IMR-90 (cell line): ENCODE results near the gene HDGF. TPM values are rescaled to one million over a fixed set of nuclear protein-coding genes. Genes with fewer than 3 reads are reported as not detected.
A peak's percentile ranks its signal among the peaks of the same experiment; 100 is the strongest.

Source experiments
- ATAC-seq: fragments of 200-7000 bp; cut with Tn5 transposase; 2 replicates; pipeline ENCODE4 v1.9.1; 2020; ENCODE audit warnings: low read depth, mild to moderate bottlenecking, moderate library complexity
- BruUV-seq: library from RNA; stranded (reverse); fragments of 400-500 nt; replicated peaks from 2 replicates; lab custom pipeline; 2021; lab: Mats Ljungman, UMichigan
- CTCF ChIA-PET: fragments of 300-600 bp; formaldehyde crosslinking; extraction: SDS; loops from one replicate; lab custom pipeline; 2021; ENCODE audit warnings: antibody characterized with exemption; lab: Yijun Ruan, JAX
- POLR2A ChIA-PET: fragments of 300-600 bp; sonication (Branson Sonifier 250); formaldehyde crosslinking; loops from one replicate; lab custom pipeline; 2022; ENCODE audit warnings: antibody characterized with exemption; ENCODE audit not compliant: unreplicated experiment; lab: Charles Lee
- DNase-seq: peaks from one replicate; pipeline ENCODE4 v3.0.0; 2013
- H2AFZ ChIP-seq: replicated peaks from 2 replicates; pipeline ENCODE3; 2013; ENCODE audit warnings: low read length, mild to moderate bottlenecking; ENCODE audit not compliant: poor library complexity
- H2AK5ac ChIP-seq: 2 replicates; pipeline ENCODE4 v1.6.1; 2013; ENCODE audit warnings: low read depth, low read length, inconsistent platforms
- H2AK9ac ChIP-seq: replicated peaks from 2 replicates; pipeline ENCODE3; 2013; ENCODE audit warnings: mild to moderate bottlenecking, low read depth, low read length, moderate library complexity; ENCODE audit not compliant: poor library complexity
- H2BK120ac ChIP-seq: 2 replicates; pipeline ENCODE4 v1.6.1; 2013; ENCODE audit warnings: low read depth, low read length, inconsistent platforms
- H2BK15ac ChIP-seq: 3 replicates; pipeline ENCODE4 v1.6.1; 2013; ENCODE audit warnings: low read depth, low read length, inconsistent platforms
- H2BK20ac ChIP-seq: 2 replicates; pipeline ENCODE4 v1.6.1; 2013; ENCODE audit warnings: low read depth, mild to moderate bottlenecking, inconsistent platforms, low read length, moderate library complexity
- H2BK5ac ChIP-seq: 2 replicates; pipeline ENCODE4 v1.6.1; 2013; ENCODE audit warnings: mild to moderate bottlenecking, low read depth, low read length, inconsistent platforms; ENCODE audit not compliant: poor library complexity, severe bottlenecking
- H3K14ac ChIP-seq: replicated peaks from 2 replicates; pipeline ENCODE4 v1.6.1; 2013; ENCODE audit warnings: low read depth, low read length, inconsistent platforms
- H3K18ac ChIP-seq: 2 replicates; pipeline ENCODE4 v1.6.1; 2013; ENCODE audit warnings: low read depth, low read length, control low read depth
- H3K23ac ChIP-seq: 2 replicates; pipeline ENCODE4 v1.6.1; 2013; ENCODE audit warnings: low read depth, low read length, inconsistent platforms
- H3K27ac ChIP-seq: 2 replicates; pipeline ENCODE4 v1.5.1; 2013; ENCODE audit warnings: mild to moderate bottlenecking, control low read depth, low read length; ENCODE audit not compliant: insufficient read depth
- H3K27me3 ChIP-seq: 2 replicates; pipeline ENCODE4 v1.6.1; 2013; ENCODE audit warnings: low read length; ENCODE audit not compliant: control insufficient read depth, insufficient read depth
- H3K36me3 ChIP-seq: 2 replicates; pipeline ENCODE4 v1.6.1; 2013; ENCODE audit warnings: low read length, mixed read lengths; ENCODE audit not compliant: control insufficient read depth, insufficient read depth
- H3K4ac ChIP-seq: 2 replicates; pipeline ENCODE4 v1.6.1; 2013; ENCODE audit warnings: low read depth, low read length, inconsistent platforms
- H3K4me1 ChIP-seq: 2 replicates; pipeline ENCODE4 v1.6.1; 2013; ENCODE audit warnings: low read length, mixed read lengths; ENCODE audit not compliant: control insufficient read depth, insufficient read depth
- H3K4me2 ChIP-seq: 2 replicates; pipeline ENCODE4 v1.6.1; 2013; ENCODE audit warnings: low read depth, mild to moderate bottlenecking, control low read depth, low read length, moderate library complexity
- H3K4me3 ChIP-seq: 2 replicates; pipeline ENCODE4 v1.5.1; 2013; ENCODE audit warnings: low read depth, mild to moderate bottlenecking, control low read depth, low read length, moderate library complexity; ENCODE audit not compliant: insufficient read depth
- H3K56ac ChIP-seq: 2 replicates; pipeline ENCODE4 v1.6.1; 2013; ENCODE audit warnings: low read length, inconsistent platforms; ENCODE audit not compliant: insufficient read depth; ENCODE audit errors: extremely low read depth
- H3K79me1 ChIP-seq, 2 experiments: 2 replicates each; pipeline ENCODE4 v1.6.1; 2013; ENCODE audit warnings: low read length in 2 of 2, inconsistent platforms in 1 of 2, low read depth in 1 of 2
- H3K9ac ChIP-seq: 2 replicates; pipeline ENCODE4 v1.6.1; 2013; ENCODE audit warnings: low read depth, low read length, control low read depth
- H3K9me1 ChIP-seq: 2 replicates; pipeline ENCODE4 v1.6.1; 2013; ENCODE audit warnings: low read length, inconsistent platforms; ENCODE audit not compliant: insufficient read depth
- H3K9me3 ChIP-seq: 2 replicates; pipeline ENCODE4 v1.6.1; 2013; ENCODE audit warnings: low read length; ENCODE audit not compliant: control insufficient read depth, insufficient read depth
- H4K20me1 ChIP-seq: 2 replicates; pipeline ENCODE4 v1.6.1; 2013; ENCODE audit warnings: low read length, inconsistent platforms; ENCODE audit not compliant: insufficient read depth
- H4K5ac ChIP-seq: 2 replicates; pipeline ENCODE4 v1.6.1; 2013; ENCODE audit warnings: mild to moderate bottlenecking, low read depth, low read length, control low read depth
- H4K8ac ChIP-seq, 2 experiments: 2 replicates each; pipeline ENCODE4 v1.6.1; 2013; ENCODE audit warnings: low read depth in 2 of 2, low read length in 2 of 2, control low read depth in 1 of 2, inconsistent platforms in 1 of 2
- H4K91ac ChIP-seq: 2 replicates; pipeline ENCODE4 v1.6.1; 2013; ENCODE audit warnings: low read depth, low read length, inconsistent platforms; ENCODE audit not compliant: insufficient read depth
- BHLHE40 ChIP-seq: fragments of 150-350 bp; IDR thresholded peaks from 2 replicates; pipeline ENCODE4 v1.6.1; 2016; ENCODE audit warnings: mild to moderate bottlenecking, low read depth, low read length
- CEBPB ChIP-seq: IDR thresholded peaks from 2 replicates; pipeline ENCODE4 v1.6.1; 2012; ENCODE audit warnings: low read depth, low read length, improper control_type of control experiment
- CHD1 ChIP-seq: IDR thresholded peaks from 2 replicates; pipeline ENCODE4 v1.6.1; 2012; ENCODE audit warnings: low read depth, low read length, improper control_type of control experiment
- ELK1 ChIP-seq: fragments of 150-350 bp; IDR thresholded peaks from 2 replicates; pipeline ENCODE4 v1.6.1; 2016; ENCODE audit warnings: low read depth, mild to moderate bottlenecking, low read length, moderate library complexity, borderline replicate concordance
- FOS ChIP-seq: fragments of 150-350 bp; IDR thresholded peaks from 2 replicates; pipeline ENCODE4 v1.6.1; 2016; ENCODE audit warnings: low read depth, low read length
- MAZ ChIP-seq: IDR thresholded peaks from 2 replicates; pipeline ENCODE4 v1.6.1; 2012; ENCODE audit warnings: low read depth, mild to moderate bottlenecking, low read length, improper control_type of control experiment, moderate library complexity, borderline replicate concordance
- MXI1 ChIP-seq: IDR thresholded peaks from 2 replicates; pipeline ENCODE4 v1.6.1; 2012; ENCODE audit warnings: low read depth, mild to moderate bottlenecking, low read length, moderate library complexity, borderline replicate concordance
- NFE2L2 ChIP-seq: fragments of 150-350 bp; IDR thresholded peaks from 2 replicates; pipeline ENCODE4 v1.6.1; 2016; ENCODE audit warnings: low read depth, mild to moderate bottlenecking, low read length
- POLR2A ChIP-seq: IDR thresholded peaks from 2 replicates; pipeline ENCODE4 v1.6.1; 2012; ENCODE audit warnings: mild to moderate bottlenecking, low read depth, low read length
- RAD21 ChIP-seq: IDR thresholded peaks from 2 replicates; pipeline ENCODE4 v1.6.1; 2012; ENCODE audit warnings: low read length, improper control_type of control experiment
- RCOR1 ChIP-seq: IDR thresholded peaks from 2 replicates; pipeline ENCODE4 v1.6.1; 2012; ENCODE audit warnings: mild to moderate bottlenecking, low read length, improper control_type of control experiment; ENCODE audit not compliant: insufficient replicate concordance
- SMC3 ChIP-seq: fragments of 150-350 bp; IDR thresholded peaks from 2 replicates; pipeline ENCODE4 v1.6.1; 2016; ENCODE audit warnings: low read depth, mild to moderate bottlenecking, antibody characterized with exemption, low read length, moderate library complexity
- WGBS, 2 experiments: methylation state at CpG; one replicate each; pipeline versions ENCODE4 v1.1.5 to v1.1.7; 2013; ENCODE audit warnings: missing lambda C conversion rate in 2 of 2; ENCODE audit not compliant: insufficient read length in 1 of 2; ENCODE audit errors: extremely low coverage in 2 of 2; 5-methylcytosine and 5-hydroxymethylcytosine counted together
- dilution Hi-C: fragments of 300-500 bp; cut with HindIII; formaldehyde crosslinking; loops from one replicate; pipeline ENCODE4 v1.14.3; 2018; ENCODE audit warnings: low sequenced_read_pairs; ENCODE audit not compliant: unreplicated experiment
- in situ Hi-C: fragments of 300-500 bp; cut with MboI; formaldehyde crosslinking; loops from 3 replicates; pipeline ENCODE4 v1.14.3; 2019; ENCODE audit warnings: low sequenced_read_pairs, inconsistent platforms, mixed read lengths
- intact Hi-C: fragments of 100-400 bp; cut with micrococcal nuclease; formaldehyde crosslinking; loops from 2 replicates; pipeline ENCODE4 v1.10.0; 2022
- polyA plus RNA-seq, 3 experiments: library from polyadenylated mRNA; depleted of rRNA; stranded (reverse); fragments of >200 nt; gene quantifications; 2 replicates each; pipeline ENCODE4 v1.2.3, GENCODE V29; 2012; ENCODE audit warnings: low replicate concordance in 1 of 3
- total RNA-seq: library from RNA; depleted of rRNA; stranded (reverse); fragments of >200 nt; gene quantifications from 2 replicates; pipeline ENCODE4 v1.2.3, GENCODE V29; 2012
- TF ChIP-seq, protein P1 (sequence below): conservative IDR thresholded peaks from 2 replicates; pipeline ENCODE4 v1.5.1; 2012; ENCODE audit warnings: mild to moderate bottlenecking, low read depth, low read length, improper control_type of control experiment

Gene HDGF
- total and polyA plus RNA-seq, 2 of the 4 experiments (the other 2 are of a cell fraction): 94.6 to 123 TPM

GRCh38 chr1:156766298-156767100 lies 15.0 kb upstream of the HDGF start:
- Histone ChIP-seq H4K91ac (peak overlapping the region; percentile 82), H2AFZ (peak overlapping the region; percentile 82), H3K4me1 (peaks cover 5% of the 10 kb centered on the region), H4K5ac (peak overlapping the region; percentile 83), H2BK15ac (peak overlapping the region; percentile 45; the same call in 1 of the 3 replicates), H3K4me3 (peak overlapping the region; percentile 71), H3K27ac (peak overlapping the region; percentile 61), H3K4me2 (peak overlapping the region; percentile 83), H2BK5ac (peak overlapping the region; percentile 64), H2AK5ac (peak overlapping the region; percentile 86), H3K14ac (peak overlapping the region; percentile 84), H3K79me1 (peaks cover 10 to 44% of the 10 kb centered on the region in 2 experiments; a peak in 3 of 4 replicates), H3K18ac (peak overlapping the region; percentile 20), H3K9me1 (peaks cover 3% of the 10 kb centered on the region; the same call in 1 of the 2 replicates), H3K56ac (peak overlapping the region; percentile 74), H3K36me3 (peaks cover 2% of the 10 kb centered on the region; the same call in 1 of the 2 replicates), H2AK9ac (peak overlapping the region; percentile 88), H3K9me3 (no peaks in the 10 kb centered on the region), H4K8ac (peak overlapping the region; percentile 97 to 98), H3K9ac (peak overlapping the region; percentile 76), H2BK120ac (peak overlapping the region; percentile 45), H3K4ac (peak overlapping the region; percentile 88), H3K27me3 (no peaks in the 10 kb centered on the region), H4K20me1 (peaks cover 24% of the 10 kb centered on the region), H3K23ac (peak overlapping the region; percentile 73), H2BK20ac (peak overlapping the region; percentile 29; the same call in 1 of the 2 replicates)
- ChIA-PET POLR2A (interaction anchor here (1.4 to 2.1 kb wide), 2 partner anchors 15 to 25 kb away, joined by 7 to 18 read pairs; partner anchors contain the start of genes HDGF and MRPL24), CTCF (interaction anchor here (1.1 to 1.9 kb wide), 3 partner anchors 13 to 77 kb away, joined by 3 to 8 read pairs (median 5); no protein-coding TSS in a partner anchor)
- BruUV-seq: no TSS peak
- 20% methylated on average over 6 of the region's 14 CpGs; no CpG with 5 or more reads in 1 of the 2 experiments for WGBS, 2 experiments
- intact Hi-C loops (loop anchor here (1.0 to 2.0 kb wide), 3 partner anchors 14 to 40 kb away; partner anchors contain the start of gene MRPL24), dilution Hi-C loops (no loop called here), in situ Hi-C loops (no loop called here)
- DNase-seq (no peak), ATAC-seq (peak; percentile 5)
- TF ChIP-seq RCOR1 (no peak), POLR2A (no peak), ELK1 (no peak), BHLHE40 (no peak), NFE2L2 (no peak), FOS (no peak), MAZ (no peak), SMC3 (no peak), CEBPB (no peak), CHD1 (no peak), RAD21 (no peak), MXI1 (no peak)
- TF ChIP-seq, protein P1, sequence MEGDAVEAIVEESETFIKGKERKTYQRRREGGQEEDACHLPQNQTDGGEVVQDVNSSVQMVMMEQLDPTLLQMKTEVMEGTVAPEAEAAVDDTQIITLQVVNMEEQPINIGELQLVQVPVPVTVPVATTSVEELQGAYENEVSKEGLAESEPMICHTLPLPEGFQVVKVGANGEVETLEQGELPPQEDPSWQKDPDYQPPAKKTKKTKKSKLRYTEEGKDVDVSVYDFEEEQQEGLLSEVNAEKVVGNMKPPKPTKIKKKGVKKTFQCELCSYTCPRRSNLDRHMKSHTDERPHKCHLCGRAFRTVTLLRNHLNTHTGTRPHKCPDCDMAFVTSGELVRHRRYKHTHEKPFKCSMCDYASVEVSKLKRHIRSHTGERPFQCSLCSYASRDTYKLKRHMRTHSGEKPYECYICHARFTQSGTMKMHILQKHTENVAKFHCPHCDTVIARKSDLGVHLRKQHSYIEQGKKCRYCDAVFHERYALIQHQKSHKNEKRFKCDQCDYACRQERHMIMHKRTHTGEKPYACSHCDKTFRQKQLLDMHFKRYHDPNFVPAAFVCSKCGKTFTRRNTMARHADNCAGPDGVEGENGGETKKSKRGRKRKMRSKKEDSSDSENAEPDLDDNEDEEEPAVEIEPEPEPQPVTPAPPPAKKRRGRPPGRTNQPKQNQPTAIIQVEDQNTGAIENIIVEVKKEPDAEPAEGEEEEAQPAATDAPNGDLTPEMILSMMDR: no peak
